ENCODE results near the gene CD82.
A peak's percentile ranks its signal among the peaks of the same experiment; 100 is the strongest.

The CD82 gene

GRCh38 chr11:44617671-44618461 lies 52.4 kb downstream of the CD82 start:
- no peak for DNase-seq (ENCODE audit: low spot score)

- DNase-seq (ENCODE audit: low spot score), result no peak
These were observed 53.3 kb downstream of the CD82 start for GRCh38 chr11:44618561-44619425.

- no peak for DNase-seq (ENCODE audit: low spot score)
These were observed 54.9 kb downstream of the CD82 start for GRCh38 chr11:44620328-44620725.

- peak; percentile 46 for DNase-seq (ENCODE audit: low spot score)
These were observed 55.7 kb downstream of the CD82 start for GRCh38 chr11:44621140-44621681.

- DNase-seq (ENCODE audit: low spot score), result no peak
These were observed 56.3 kb downstream of the CD82 start for GRCh38 chr11:44621784-44622183.

DNA sequence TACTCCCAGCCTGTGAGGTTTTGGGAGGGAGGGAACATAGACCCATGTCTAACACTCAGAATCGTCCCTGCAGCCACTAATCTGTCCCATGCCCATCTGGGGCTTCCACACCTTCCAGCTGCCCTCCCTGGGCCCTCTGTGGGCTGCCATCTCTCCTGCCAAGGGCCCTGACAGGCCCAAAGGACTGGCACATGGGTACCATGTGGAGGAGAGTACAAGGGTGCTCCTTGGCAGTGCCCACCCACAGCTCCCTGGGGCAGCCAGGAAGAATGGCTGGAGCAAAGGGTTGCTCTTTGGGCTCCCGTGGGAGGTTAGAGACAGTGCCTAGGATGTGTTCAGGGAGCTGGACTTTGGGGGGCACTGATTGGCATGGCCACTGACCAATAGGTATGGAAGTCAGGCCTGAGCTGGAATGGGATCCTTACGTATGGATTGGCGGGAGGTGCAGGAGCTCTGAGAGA lies 56.8 kb downstream of the CD82 start:
- no peak for DNase-seq (ENCODE audit: low spot score)

DNA sequence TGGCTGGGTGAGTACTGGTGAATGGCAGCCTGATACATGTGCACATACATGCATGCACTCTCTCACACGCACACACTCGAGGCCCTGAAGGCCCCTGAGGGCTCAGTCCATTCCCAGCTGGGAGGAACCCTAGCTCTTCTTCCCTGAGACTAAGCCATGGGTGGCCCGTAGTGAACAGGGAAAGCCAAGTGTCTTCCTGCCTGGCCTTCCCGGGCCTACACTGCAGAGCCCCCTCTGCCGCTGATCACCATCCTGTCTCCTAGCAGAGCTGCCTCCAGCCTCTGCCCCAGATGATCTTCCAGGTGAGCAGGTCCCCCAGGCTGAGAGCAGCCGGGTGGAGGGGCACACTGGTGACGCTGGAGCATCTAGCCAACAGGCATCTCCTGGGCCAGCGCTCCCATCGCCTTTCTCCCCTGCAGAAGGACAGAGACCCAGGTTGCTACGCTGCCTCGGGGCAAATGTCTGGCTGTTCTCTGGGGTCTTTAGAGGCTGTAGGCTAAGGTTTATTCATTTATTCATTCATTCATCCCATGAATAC lies 57.3 kb downstream of the CD82 start:
- no peak for DNase-seq (ENCODE audit: low spot score)

GRCh38 chr11:44623341-44623730 lies 57.9 kb downstream of the CD82 start:
- no peak for DNase-seq (ENCODE audit: low spot score)

DNA sequence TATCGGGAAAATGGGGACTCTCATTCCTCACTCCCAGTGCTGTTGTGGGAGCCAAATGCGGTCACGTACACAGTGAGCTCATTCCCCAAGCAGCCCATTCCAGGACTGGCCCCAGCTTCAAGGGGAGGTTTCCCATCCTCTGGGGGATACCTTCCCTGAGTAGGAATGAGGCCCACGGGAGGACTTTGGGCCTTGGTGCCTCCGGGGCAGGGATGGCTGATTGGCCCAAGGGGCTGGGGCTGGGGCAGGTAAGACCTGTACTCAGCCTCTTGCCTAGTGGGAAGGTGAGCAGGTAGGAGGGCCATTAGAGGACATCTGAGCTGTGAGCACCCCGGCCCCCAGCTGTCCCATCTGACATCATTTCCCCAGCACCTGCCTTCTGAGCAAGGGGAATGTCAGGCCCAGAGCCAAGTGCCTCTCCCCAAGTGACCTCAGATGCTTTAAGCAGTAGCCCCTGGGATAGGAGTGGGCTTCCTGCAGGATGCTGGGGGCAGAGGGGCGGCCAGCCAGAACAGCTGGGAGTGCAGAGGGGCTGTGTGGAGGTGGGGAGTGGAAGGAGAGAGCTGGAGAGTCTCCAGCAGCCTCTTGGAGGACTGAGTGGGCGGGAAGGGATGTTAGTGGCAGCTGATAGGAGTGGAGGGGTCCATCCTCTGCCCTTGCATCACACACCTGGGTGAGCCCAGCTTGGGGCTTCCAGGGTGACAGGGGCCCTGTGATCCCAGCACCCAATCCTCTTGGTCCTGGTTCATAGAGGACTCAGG lies 58.4 kb downstream of the CD82 start:
- DNase-seq (ENCODE audit: low spot score), result no peak

- no peak for DNase-seq (ENCODE audit: low spot score)
These were observed 59.3 kb downstream of the CD82 start for GRCh38 chr11:44624761-44625221.

- no peak for DNase-seq (ENCODE audit: low spot score)
These were observed 60.5 kb downstream of the CD82 start for GRCh38 chr11:44625759-44626523.

DNA sequence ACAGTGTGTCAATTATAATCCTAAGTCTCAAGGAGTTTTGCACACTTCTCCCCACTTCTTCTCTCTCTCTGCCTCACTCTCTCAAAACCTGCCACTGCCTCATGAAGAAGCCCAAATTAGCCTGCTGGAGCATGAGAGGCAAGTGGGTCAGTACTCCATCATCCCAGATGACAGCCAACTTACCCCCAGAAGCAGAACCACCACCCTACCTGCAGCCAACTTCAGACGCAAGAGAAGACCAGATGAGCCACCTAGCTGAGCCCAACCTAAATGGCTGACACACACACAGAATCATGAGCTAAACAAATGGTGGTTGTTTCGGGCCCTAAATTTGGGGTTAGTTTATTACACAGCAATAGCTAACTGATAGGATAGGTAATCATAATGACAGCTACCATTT lies 61.2 kb downstream of the CD82 start:
- no peak for DNase-seq (ENCODE audit: low spot score)

- no peak for DNase-seq (ENCODE audit: low spot score)
These were observed 61.8 kb downstream of the CD82 start for GRCh38 chr11:44627165-44627789.

GRCh38 chr11:44627911-44628729 lies 62.7 kb downstream of the CD82 start:
- no peak for DNase-seq (ENCODE audit: low spot score)

GRCh38 chr11:44628730-44629700 lies 63.6 kb downstream of the CD82 start:
- DNase-seq (ENCODE audit: low spot score), result no peak

GRCh38 chr11:44629732-44630345 lies 64.4 kb downstream of the CD82 start:
- no peak for DNase-seq (ENCODE audit: low spot score)

- DNase-seq (ENCODE audit: low spot score), result no peak
These were observed 65.2 kb downstream of the CD82 start for GRCh38 chr11:44630511-44631210.

Measured in activated CD4-positive, alpha-beta T cell treated with anti-CD3 and anti-CD28 coated beads, Interleukin-2, Interleukin-4, amounts not matched to agents 100 ng/mL and 50 ng/mL, durations not matched to agents 16 hours and 8 hours (primary cell).